GM21526 (cell line): ENCODE results near the gene SRR.

Source experiments
- ATAC-seq: cut with Tn5 transposase; IDR thresholded peaks from one replicate; pipeline ENCODE4 v1.9.1; 2021; ENCODE audit warnings: moderate library complexity; ENCODE audit not compliant: unreplicated experiment, low FRiP score

The SRR gene

GRCh38 chr17:2368359-2368758 is 64.6 kb downstream of the SRR start:
- no peak for ATAC-seq

DNA sequence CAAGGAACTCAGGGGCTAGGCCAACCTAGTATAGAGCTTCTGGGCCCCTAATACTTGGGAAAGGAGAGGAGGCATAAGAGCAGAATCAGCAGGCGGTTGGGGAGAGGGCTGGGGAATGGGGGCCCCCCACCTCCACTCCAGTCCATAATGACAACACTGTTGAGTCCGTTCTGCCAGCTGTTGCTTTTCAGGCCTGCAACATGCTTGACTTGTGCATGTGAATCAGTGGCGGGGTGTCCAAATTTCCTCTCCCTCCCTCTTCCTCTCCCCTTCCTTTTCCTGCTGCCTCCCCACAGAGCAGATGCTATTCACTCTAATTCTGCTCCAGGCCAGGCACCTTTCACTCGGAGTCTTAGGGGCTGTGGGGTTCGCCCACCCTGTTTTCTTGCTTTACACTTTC is 65.3 kb downstream of the SRR start:
- ATAC-seq, result no peak

DNA sequence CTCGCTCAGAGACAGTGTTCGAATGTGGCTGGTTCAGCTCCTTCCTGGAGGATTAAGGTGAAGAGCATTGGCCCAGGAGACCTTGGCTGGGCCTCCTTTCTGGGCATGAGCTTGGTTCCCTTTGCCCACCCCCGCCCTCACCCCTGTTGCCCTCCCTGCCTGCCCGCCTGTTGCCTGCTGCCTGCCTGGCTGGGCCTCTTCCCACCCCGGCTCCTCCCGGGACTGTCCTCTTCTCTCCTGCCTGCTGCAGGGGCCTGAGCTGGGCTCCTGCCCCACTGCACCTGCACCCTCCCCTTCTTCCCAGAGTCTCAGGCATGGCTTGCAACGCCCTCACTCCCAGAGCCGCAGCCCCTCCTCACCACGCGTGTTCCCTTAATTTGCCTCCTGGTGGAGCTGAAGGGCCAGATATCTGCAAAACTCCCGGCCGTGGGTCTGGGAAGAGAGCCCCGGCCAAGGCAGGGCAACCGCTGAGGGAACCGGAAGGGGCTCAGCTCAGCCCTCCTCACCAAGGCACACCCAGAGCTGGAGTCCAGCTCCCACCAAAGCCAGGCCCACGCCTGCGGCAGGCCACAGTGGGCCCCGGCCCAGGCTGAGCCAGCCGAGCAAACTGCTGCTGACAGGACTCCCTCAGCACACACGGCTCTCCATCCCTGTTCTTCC is 65.9 kb downstream of the SRR start:
- no peak for ATAC-seq

GRCh38 chr17:2370211-2370589 is 66.5 kb downstream of the SRR start:
- no peak for ATAC-seq

GRCh38 chr17:2371183-2372130 is 67.7 kb downstream of the SRR start:
- no peak for ATAC-seq

- ATAC-seq, result no peak
Observed at GRCh38 chr17:2372180-2372579, 68.4 kb downstream of the SRR start.

DNA sequence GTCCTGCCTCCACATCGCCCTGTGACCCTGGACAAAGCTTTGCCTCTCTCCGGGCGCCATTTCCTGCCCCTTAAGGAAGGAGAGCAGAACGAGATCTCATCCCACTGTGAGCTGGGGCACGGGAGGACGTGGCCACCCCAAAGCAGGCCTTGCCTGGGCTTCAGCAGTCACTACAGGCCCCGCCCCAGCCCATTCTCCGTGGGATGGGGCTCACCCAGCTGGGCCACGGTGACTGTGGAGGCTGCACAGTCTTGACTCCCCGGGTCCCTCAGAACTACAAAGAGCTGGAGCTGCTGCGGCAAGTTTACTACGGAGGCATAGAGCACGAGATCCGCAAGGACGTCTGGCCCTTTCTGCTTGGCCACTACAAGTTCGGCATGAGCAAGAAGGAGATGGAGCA is 68.9 kb downstream of the SRR start:
- no peak for ATAC-seq

DNA sequence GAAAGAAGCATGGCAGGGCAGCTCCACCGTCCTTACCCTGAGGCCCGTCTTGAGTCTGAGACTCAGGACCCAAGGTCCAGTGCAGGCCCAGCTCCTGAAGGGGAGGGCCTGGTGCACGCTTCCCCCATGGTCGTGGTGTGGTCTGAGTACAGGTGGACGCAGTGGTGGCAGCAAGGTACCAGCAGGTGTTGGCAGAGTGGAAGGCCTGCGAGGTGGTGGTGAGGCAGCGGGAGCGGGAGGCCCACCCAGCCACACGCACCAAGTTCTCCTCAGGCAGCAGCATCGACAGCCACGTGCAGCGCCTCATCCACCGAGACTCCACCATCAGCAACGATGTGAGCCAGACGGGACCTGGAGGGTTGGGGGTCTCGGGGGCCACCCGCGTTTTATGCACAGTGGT is 69.4 kb downstream of the SRR start:
- no peak for ATAC-seq
